ENCODE data around the gene TSHZ2. TPM values are rescaled to one million over a fixed set of nuclear protein-coding genes. Genes with fewer than 3 reads are reported as not detected.

The TSHZ2 gene
- total RNA-seq, 1 donor from 2014 or later: 51.9 TPM

GRCh38 chr20:53238121-53238660 is 266.0 kb downstream of the TSHZ2 start:
- H3K36me3 ChIP-seq: no peaks in the 10 kb centered on the region
- H3K4me1 ChIP-seq: no peaks in the 10 kb centered on the region
- no peak overlapping the region for H3K4me3 ChIP-seq
- H3K27me3 ChIP-seq: no peaks in the 10 kb centered on the region
- intact Hi-C loops (cut with DNase I): no loop called here
- DNase-seq (ENCODE audit: low spot score in 2 of 2): no peak
- no peak for TF ChIP-seq CTCF (IDR thresholded peaks at IDR 0.05)
- no peak overlapping the region for H3K27ac ChIP-seq
- no peaks in the 10 kb centered on the region for H3K9me3 ChIP-seq

GRCh38 chr20:53243152-53243551 is 271.0 kb downstream of the TSHZ2 start:
- no peaks in the 10 kb centered on the region for H3K27me3 ChIP-seq
- H3K27ac ChIP-seq: no peak overlapping the region
- no peak overlapping the region for H3K4me3 ChIP-seq
- DNase-seq (ENCODE audit: low spot score in 2 of 2): no peak
- H3K36me3 ChIP-seq: no peaks in the 10 kb centered on the region
- H3K9me3 ChIP-seq: no peaks in the 10 kb centered on the region
- intact Hi-C loops (cut with DNase I): no loop called here
- no peaks in the 10 kb centered on the region for H3K4me1 ChIP-seq
- no peak for TF ChIP-seq CTCF (IDR thresholded peaks at IDR 0.05)

- Histone ChIP-seq H3K27me3 (no peaks in the 10 kb centered on the region), H3K4me1 (no peaks in the 10 kb centered on the region), H3K36me3 (no peaks in the 10 kb centered on the region), H3K4me3 (no peak overlapping the region), H3K27ac (no peak overlapping the region), H3K9me3 (no peaks in the 10 kb centered on the region)
- no peak for DNase-seq (ENCODE audit: low spot score in 2 of 2)
- no peak for TF ChIP-seq CTCF (IDR thresholded peaks at IDR 0.05)
- intact Hi-C loops (cut with DNase I): no loop called here
These were observed 272.6 kb downstream of the TSHZ2 start for GRCh38 chr20:53244711-53245110.

GRCh38 chr20:53245574-53245973 is 273.4 kb downstream of the TSHZ2 start:
- Histone ChIP-seq H3K36me3 (no peaks in the 10 kb centered on the region), H3K4me3 (no peak overlapping the region), H3K27me3 (no peaks in the 10 kb centered on the region), H3K27ac (no peak overlapping the region), H3K9me3 (no peaks in the 10 kb centered on the region), H3K4me1 (no peaks in the 10 kb centered on the region)
- TF ChIP-seq CTCF (IDR thresholded peaks at IDR 0.05): no peak
- intact Hi-C loops (cut with DNase I): no loop called here
- DNase-seq (ENCODE audit: low spot score in 2 of 2): no peak

GRCh38 chr20:53247468-53248103 is 275.4 kb downstream of the TSHZ2 start:
- Histone ChIP-seq H3K4me1 (no peaks in the 10 kb centered on the region), H3K27ac (no peak overlapping the region), H3K4me3 (no peak overlapping the region), H3K27me3 (no peaks in the 10 kb centered on the region), H3K36me3 (no peaks in the 10 kb centered on the region), H3K9me3 (no peaks in the 10 kb centered on the region)
- DNase-seq (ENCODE audit: low spot score in 2 of 2): no peak
- intact Hi-C loops (cut with DNase I): no loop called here
- TF ChIP-seq CTCF (IDR thresholded peaks at IDR 0.05): no peak

Measured in ascending aorta (tissue), 2 donors.